GM12878 (cell line): ENCODE results near the gene ALCAM. TPM values are rescaled to one million over a fixed set of nuclear protein-coding genes. Genes with fewer than 3 reads are reported as not detected.

Experiments used
- ATAC-seq: fragments of 200-7000 bp; cut with Tn5 transposase; 3 replicates; pipeline ENCODE4 v1.9.1; 2020; ENCODE audit warnings: mild to moderate bottlenecking, moderate library complexity
- BruUV-seq: library from RNA; stranded (reverse); fragments of 400-500 nt; replicated peaks from 2 replicates; lab custom pipeline; 2021; lab: Mats Ljungman, UMichigan
- CTCF ChIA-PET: fragments of 300-600 bp; sonication (Branson Sonifier 250); formaldehyde crosslinking; extraction: SDS; loops from one replicate; lab custom pipeline; 2021; ENCODE audit warnings: inconsistent platforms; lab: Yijun Ruan, JAX
- POLR2A ChIA-PET: fragments of 350-600 bp; formaldehyde crosslinking; extraction: SDS; loops from one replicate; lab custom pipeline; 2021; ENCODE audit warnings: inconsistent platforms; lab: Charles Lee
- RAD21 ChIA-PET: fragments of 300-600 bp; sonication (Branson Sonifier 250); formaldehyde crosslinking; loops from one replicate; lab custom pipeline; 2023; ENCODE audit warnings: antibody characterized with exemption; ENCODE audit not compliant: unreplicated experiment; lab: Charles Lee
- SMC1A ChIA-PET: fragments of 300-600 bp; sonication (Branson Sonifier 250); formaldehyde crosslinking; loops from one replicate; lab custom pipeline; 2023; ENCODE audit not compliant: unreplicated experiment, uncharacterized antibody; lab: Charles Lee
- DNase-seq: peaks from one replicate; pipeline ENCODE4 v3.0.0-alpha.2; 2011; ENCODE audit warnings: low read depth, low spot score
- FAIRE-seq: peaks from 3 replicates; lab custom pipeline; 2011; peaks lifted over from hg19 to GRCh38; lab: Jason Lieb, UNC
- H2AFZ ChIP-seq: 2 replicates; pipeline ENCODE4 v1.6.0; 2011; ENCODE audit warnings: low read depth, low read length, control low read depth; ENCODE audit not compliant: control insufficient read depth
- H3K27ac ChIP-seq: 2 replicates; pipeline ENCODE4 v1.5.1; 2011; ENCODE audit warnings: control low read depth; ENCODE audit not compliant: control insufficient read depth, insufficient read depth
- H3K27me3 ChIP-seq, 2 experiments: replicated peaks in 1 of 2; 2 replicates each; pipeline versions ENCODE4 v1.6.0 to v1.6.1; 2011; ENCODE audit warnings: low read length in 1 of 2; ENCODE audit not compliant: control insufficient read depth in 2 of 2, insufficient read depth in 2 of 2
- H3K36me3 ChIP-seq, 2 experiments: 2 replicates each; pipeline ENCODE4 v1.5.1; 2011; ENCODE audit warnings: low read length in 1 of 2; ENCODE audit not compliant: control insufficient read depth in 2 of 2, insufficient read depth in 2 of 2
- H3K4me1 ChIP-seq: 2 replicates; pipeline ENCODE4 v1.6.1; 2011; ENCODE audit warnings: mild to moderate bottlenecking, low read length, moderate library complexity, mixed read lengths; ENCODE audit not compliant: control insufficient read depth, insufficient read depth
- H3K4me2 ChIP-seq: 2 replicates; pipeline ENCODE4 v1.6.0; 2011; ENCODE audit warnings: control low read depth; ENCODE audit not compliant: control insufficient read depth, insufficient read depth
- H3K4me3 ChIP-seq: fragments of 200-600 bp; sonication (generic); 2 replicates; pipeline ENCODE4 v1.5.1; 2016
- H3K79me2 ChIP-seq: 2 replicates; pipeline ENCODE4 v1.6.0; 2011; ENCODE audit warnings: low read length; ENCODE audit not compliant: control insufficient read depth, insufficient read depth
- H3K9ac ChIP-seq: 2 replicates; pipeline ENCODE4 v1.8.0; 2011; ENCODE audit warnings: low read length, control low read depth, mixed read lengths; ENCODE audit not compliant: control insufficient read depth, insufficient read depth
- H3K9me3 ChIP-seq: replicated peaks from 3 replicates; pipeline ENCODE4 v1.5.1; 2011; ENCODE audit warnings: mild to moderate bottlenecking, low read length; ENCODE audit not compliant: control insufficient read depth, insufficient read depth
- H4K20me1 ChIP-seq: 2 replicates; pipeline ENCODE4 v1.6.0; 2011; ENCODE audit not compliant: control insufficient read depth, insufficient read depth
- BRCA1 ChIP-seq: IDR thresholded peaks from 2 replicates; pipeline ENCODE4 v1.6.1; 2011; ENCODE audit warnings: low read depth, low read length, improper control_type of control experiment
- DPF2 ChIP-seq: fragments of 450-650 bp; IDR thresholded peaks from 2 replicates; pipeline ENCODE4 v1.6.1; 2017; ENCODE audit warnings: mild to moderate bottlenecking
- POLR2AphosphoS2 ChIP-seq: IDR thresholded peaks from 2 replicates; pipeline ENCODE4 v1.6.1; 2011; ENCODE audit warnings: low read depth, mild to moderate bottlenecking, low read length, improper control_type of control experiment, moderate library complexity
- RELA ChIP-seq: fragments of 450-650 bp; IDR thresholded peaks from 2 replicates; pipeline ENCODE4 v1.8.0; 2014; ENCODE audit warnings: borderline replicate concordance; ENCODE audit not compliant: partially characterized antibody
- SREBF2 ChIP-seq: IDR thresholded peaks from 2 replicates; pipeline ENCODE4 v1.6.1; 2012; ENCODE audit warnings: mild to moderate bottlenecking, low read length
- TAF1 ChIP-seq: IDR thresholded peaks from 2 replicates; pipeline ENCODE4 v1.6.1; 2011; ENCODE audit warnings: mild to moderate bottlenecking, low read depth, low read length, borderline replicate concordance
- WGBS: methylation state at CpG from one replicate; pipeline ENCODE4 v1.1.6; 2016; ENCODE audit warnings: low lambda C conversion rate; ENCODE audit not compliant: insufficient replicate concordance, insufficient coverage; ENCODE audit errors: missing lambda C conversion rate; 5-methylcytosine and 5-hydroxymethylcytosine counted together
- in situ Hi-C: fragments of 300-500 bp; cut with MboI; formaldehyde crosslinking; loops from 9 replicates; pipeline ENCODE4 v1.14.3; 2018; ENCODE audit warnings: mixed read lengths
- intact Hi-C: fragments of 100-400 bp; cut with micrococcal nuclease; formaldehyde crosslinking; loops from one replicate; pipeline ENCODE4 v1.14.2; 2022; ENCODE audit not compliant: unreplicated experiment
- polyA plus RNA-seq, 11 experiments: library from polyadenylated mRNA; depleted of rRNA in 4 of 11; unstranded in 6 of 11; stranded (reverse) in 5 of 11; fragments of >200 nt; fragmentation: Nextera tagmentation in 4 of 11; fragmentation: Illumina TruSeq in 1 of 11; extraction: Ambion mirVana in 4 of 11; extraction: Trizol in 1 of 11; gene quantifications; 1 replicate in 1 of 11; 2 replicates in 10 of 11; pipeline versions ENCODE4 v1.2.1 to v1.2.3, GENCODE V29; 2011 to 2016; ENCODE audit warnings: inconsistent platforms in 2 of 11, missing spikeins in 2 of 11, low read depth in 1 of 11
- total RNA-seq, 4 experiments: library from RNA; depleted of rRNA in 3 of 4; stranded (reverse); fragments of >200 nt in 3 of 4; fragmentation: Illumina TruSeq in 1 of 4; extraction: Trizol in 1 of 4; gene quantifications; 2 replicates each; pipeline versions ENCODE4 v1.2.1 to v1.2.3, GENCODE V29; 2013 to 2021
- TF ChIP-seq, protein P1 (sequence below): fragments of 450-650 bp; IDR thresholded peaks from 2 replicates; pipeline ENCODE4 v1.6.1; 2016; ENCODE audit warnings: mild to moderate bottlenecking, moderate library complexity, borderline replicate concordance
- TF ChIP-seq, protein P2 (sequence below): fragments of 450-650 bp; IDR thresholded peaks from 2 replicates; pipeline ENCODE4 v1.6.1; 2017; ENCODE audit warnings: mild to moderate bottlenecking, moderate library complexity
- TF ChIP-seq, protein P3 (sequence below): IDR thresholded peaks from 2 replicates; pipeline ENCODE4 v1.6.1; 2012; ENCODE audit warnings: low read length, inconsistent platforms
- TF ChIP-seq, protein P4 (sequence below): fragments of 450-650 bp; IDR thresholded peaks from 2 replicates; pipeline ENCODE4 v1.6.1; 2018; ENCODE audit warnings: mild to moderate bottlenecking, low read depth, moderate library complexity; ENCODE audit not compliant: partially characterized antibody

ALCAM gene
- total and polyA plus RNA-seq, 10 of the 15 experiments (the other 5 are each of a cell fraction or from before 2014, with no cell fraction given) = 12.2 to 54.2 (median 32.6) TPM

DNA sequence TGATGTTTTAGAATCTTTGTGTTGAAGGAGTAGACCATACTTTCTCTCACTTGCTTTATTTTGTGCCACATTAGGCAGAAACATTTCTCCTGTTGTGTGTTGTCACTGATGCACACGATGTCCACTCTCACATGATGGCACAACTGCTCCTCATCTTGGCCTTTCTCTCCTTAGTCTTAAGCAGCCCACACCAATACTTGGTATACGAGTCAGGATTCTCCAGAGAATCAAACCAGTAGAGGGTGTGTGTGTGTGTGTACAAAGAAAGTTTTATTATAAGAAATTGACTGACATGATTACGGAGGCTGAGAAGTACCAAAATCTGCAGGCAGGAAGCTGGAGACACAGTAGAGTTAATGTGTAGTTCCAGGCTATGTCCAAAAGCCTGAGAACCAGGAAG lies 187.1 kb downstream of the ALCAM start (continued):
- TF ChIP-seq, protein P1, sequence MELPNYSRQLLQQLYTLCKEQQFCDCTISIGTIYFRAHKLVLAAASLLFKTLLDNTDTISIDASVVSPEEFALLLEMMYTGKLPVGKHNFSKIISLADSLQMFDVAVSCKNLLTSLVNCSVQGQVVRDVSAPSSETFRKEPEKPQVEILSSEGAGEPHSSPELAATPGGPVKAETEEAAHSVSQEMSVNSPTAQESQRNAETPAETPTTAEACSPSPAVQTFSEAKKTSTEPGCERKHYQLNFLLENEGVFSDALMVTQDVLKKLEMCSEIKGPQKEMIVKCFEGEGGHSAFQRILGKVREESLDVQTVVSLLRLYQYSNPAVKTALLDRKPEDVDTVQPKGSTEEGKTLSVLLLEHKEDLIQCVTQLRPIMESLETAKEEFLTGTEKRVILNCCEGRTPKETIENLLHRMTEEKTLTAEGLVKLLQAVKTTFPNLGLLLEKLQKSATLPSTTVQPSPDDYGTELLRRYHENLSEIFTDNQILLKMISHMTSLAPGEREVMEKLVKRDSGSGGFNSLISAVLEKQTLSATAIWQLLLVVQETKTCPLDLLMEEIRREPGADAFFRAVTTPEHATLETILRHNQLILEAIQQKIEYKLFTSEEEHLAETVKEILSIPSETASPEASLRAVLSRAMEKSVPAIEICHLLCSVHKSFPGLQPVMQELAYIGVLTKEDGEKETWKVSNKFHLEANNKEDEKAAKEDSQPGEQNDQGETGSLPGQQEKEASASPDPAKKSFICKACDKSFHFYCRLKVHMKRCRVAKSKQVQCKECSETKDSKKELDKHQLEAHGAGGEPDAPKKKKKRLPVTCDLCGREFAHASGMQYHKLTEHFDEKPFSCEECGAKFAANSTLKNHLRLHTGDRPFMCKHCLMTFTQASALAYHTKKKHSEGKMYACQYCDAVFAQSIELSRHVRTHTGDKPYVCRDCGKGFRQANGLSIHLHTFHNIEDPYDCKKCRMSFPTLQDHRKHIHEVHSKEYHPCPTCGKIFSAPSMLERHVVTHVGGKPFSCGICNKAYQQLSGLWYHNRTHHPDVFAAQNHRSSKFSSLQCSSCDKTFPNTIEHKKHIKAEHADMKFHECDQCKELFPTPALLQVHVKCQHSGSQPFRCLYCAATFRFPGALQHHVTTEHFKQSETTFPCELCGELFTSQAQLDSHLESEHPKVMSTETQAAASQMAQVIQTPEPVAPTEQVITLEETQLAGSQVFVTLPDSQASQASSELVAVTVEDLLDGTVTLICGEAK = no peak
- TF ChIP-seq SREBF2 = no peak

DNA sequence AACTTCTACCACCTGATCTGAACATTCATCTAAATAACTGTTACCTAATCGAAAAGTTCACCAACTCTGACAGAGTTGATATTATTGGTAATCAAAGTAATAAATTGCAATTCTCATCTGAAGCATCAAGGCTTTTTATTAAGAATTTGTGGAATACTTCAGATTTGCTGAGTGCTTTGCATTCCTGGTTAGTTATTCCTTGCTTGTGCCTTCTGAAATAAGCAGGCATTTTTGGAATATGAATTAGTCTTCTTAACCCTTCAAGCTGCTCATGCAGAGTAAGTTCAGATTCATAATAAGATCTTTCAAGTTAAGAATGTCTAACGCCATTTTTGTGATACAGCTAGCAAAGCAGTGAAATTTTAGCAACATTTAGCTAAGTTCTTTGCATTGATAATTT lies 188.5 kb downstream of the ALCAM start:
- H3K27ac ChIP-seq = no peak overlapping the region
- ChIA-PET CTCF (no interaction called here), RAD21 (no interaction called here), SMC1A (interaction anchor here (1.4 kb wide), 1 partner anchor 11 kb away, joined by 3 read pairs; no protein-coding TSS in a partner anchor), POLR2A (no interaction called here)
- no peaks in the 10 kb centered on the region for H3K27me3 ChIP-seq
- no peak overlapping the region for H2AFZ ChIP-seq
- no TSS peak for BruUV-seq
- H4K20me1 ChIP-seq = no peaks in the 10 kb centered on the region
- no peak for FAIRE-seq
- ATAC-seq = no peak
- H3K9me3 ChIP-seq = no peaks in the 10 kb centered on the region
- no peaks in the 10 kb centered on the region for H3K79me2 ChIP-seq
- DNase-seq = no peak
- intact Hi-C loops (no loop called here), in situ Hi-C loops (no loop called here)
- WGBS = 98% methylated on average over 2 of the region's 2 CpGs
- H3K9ac ChIP-seq = no peak overlapping the region
- no peaks in the 10 kb centered on the region for H3K4me1 ChIP-seq
- H3K4me2 ChIP-seq = no peak overlapping the region
- no peak overlapping the region for H3K4me3 ChIP-seq
- H3K36me3 ChIP-seq = peaks cover 3 to 12% of the 10 kb centered on the region in 2 experiments
- no peak for TF ChIP-seq TAF1
- TF ChIP-seq, protein P2, sequence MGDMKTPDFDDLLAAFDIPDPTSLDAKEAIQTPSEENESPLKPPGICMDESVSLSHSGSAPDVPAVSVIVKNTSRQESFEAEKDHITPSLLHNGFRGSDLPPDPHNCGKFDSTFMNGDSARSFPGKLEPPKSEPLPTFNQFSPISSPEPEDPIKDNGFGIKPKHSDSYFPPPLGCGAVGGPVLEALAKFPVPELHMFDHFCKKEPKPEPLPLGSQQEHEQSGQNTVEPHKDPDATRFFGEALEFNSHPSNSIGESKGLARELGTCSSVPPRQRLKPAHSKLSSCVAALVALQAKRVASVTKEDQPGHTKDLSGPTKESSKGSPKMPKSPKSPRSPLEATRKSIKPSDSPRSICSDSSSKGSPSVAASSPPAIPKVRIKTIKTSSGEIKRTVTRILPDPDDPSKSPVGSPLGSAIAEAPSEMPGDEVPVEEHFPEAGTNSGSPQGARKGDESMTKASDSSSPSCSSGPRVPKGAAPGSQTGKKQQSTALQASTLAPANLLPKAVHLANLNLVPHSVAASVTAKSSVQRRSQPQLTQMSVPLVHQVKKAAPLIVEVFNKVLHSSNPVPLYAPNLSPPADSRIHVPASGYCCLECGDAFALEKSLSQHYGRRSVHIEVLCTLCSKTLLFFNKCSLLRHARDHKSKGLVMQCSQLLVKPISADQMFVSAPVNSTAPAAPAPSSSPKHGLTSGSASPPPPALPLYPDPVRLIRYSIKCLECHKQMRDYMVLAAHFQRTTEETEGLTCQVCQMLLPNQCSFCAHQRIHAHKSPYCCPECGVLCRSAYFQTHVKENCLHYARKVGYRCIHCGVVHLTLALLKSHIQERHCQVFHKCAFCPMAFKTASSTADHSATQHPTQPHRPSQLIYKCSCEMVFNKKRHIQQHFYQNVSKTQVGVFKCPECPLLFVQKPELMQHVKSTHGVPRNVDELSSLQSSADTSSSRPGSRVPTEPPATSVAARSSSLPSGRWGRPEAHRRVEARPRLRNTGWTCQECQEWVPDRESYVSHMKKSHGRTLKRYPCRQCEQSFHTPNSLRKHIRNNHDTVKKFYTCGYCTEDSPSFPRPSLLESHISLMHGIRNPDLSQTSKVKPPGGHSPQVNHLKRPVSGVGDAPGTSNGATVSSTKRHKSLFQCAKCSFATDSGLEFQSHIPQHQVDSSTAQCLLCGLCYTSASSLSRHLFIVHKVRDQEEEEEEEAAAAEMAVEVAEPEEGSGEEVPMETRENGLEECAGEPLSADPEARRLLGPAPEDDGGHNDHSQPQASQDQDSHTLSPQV = no peak
- no peak for TF ChIP-seq DPF2
- TF ChIP-seq BRCA1 = no peak
- no peak for TF ChIP-seq RELA
- TF ChIP-seq, protein P3, sequence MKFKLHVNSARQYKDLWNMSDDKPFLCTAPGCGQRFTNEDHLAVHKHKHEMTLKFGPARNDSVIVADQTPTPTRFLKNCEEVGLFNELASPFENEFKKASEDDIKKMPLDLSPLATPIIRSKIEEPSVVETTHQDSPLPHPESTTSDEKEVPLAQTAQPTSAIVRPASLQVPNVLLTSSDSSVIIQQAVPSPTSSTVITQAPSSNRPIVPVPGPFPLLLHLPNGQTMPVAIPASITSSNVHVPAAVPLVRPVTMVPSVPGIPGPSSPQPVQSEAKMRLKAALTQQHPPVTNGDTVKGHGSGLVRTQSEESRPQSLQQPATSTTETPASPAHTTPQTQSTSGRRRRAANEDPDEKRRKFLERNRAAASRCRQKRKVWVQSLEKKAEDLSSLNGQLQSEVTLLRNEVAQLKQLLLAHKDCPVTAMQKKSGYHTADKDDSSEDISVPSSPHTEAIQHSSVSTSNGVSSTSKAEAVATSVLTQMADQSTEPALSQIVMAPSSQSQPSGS = no peak
- TF ChIP-seq, protein P4, sequence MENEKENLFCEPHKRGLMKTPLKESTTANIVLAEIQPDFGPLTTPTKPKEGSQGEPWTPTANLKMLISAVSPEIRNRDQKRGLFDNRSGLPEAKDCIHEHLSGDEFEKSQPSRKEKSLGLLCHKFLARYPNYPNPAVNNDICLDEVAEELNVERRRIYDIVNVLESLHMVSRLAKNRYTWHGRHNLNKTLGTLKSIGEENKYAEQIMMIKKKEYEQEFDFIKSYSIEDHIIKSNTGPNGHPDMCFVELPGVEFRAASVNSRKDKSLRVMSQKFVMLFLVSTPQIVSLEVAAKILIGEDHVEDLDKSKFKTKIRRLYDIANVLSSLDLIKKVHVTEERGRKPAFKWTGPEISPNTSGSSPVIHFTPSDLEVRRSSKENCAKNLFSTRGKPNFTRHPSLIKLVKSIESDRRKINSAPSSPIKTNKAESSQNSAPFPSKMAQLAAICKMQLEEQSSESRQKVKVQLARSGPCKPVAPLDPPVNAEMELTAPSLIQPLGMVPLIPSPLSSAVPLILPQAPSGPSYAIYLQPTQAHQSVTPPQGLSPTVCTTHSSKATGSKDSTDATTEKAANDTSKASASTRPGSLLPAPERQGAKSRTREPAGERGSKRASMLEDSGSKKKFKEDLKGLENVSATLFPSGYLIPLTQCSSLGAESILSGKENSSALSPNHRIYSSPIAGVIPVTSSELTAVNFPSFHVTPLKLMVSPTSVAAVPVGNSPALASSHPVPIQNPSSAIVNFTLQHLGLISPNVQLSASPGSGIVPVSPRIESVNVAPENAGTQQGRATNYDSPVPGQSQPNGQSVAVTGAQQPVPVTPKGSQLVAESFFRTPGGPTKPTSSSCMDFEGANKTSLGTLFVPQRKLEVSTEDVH = no peak
- TF ChIP-seq POLR2AphosphoS2 = no peak
